Panc1 (cell line): ENCODE results near the gene ARHGDIB. TPM values are rescaled to one million over a fixed set of nuclear protein-coding genes. Genes with fewer than 3 reads are reported as not detected.

ENCODE experiments used
- ATAC-seq: fragments of 200-7000 bp; cut with Tn5 transposase; 2 replicates; pipeline ENCODE4 v1.9.1; 2020; ENCODE audit warnings: mild to moderate bottlenecking, moderate library complexity
- Bru-seq: library from RNA; stranded (reverse); fragments of 400-500 nt; gene quantifications from one replicate; lab custom pipeline; 2021; lab: Mats Ljungman, UMichigan
- BruChase-seq, 2 experiments: library from RNA; stranded (reverse); fragments of 400-500 nt; gene quantifications; one replicate each; lab custom pipeline; 2021; lab: Mats Ljungman, UMichigan
- BruUV-seq: library from RNA; stranded (reverse); fragments of 400-500 nt; replicated peaks from 2 replicates; lab custom pipeline; 2021; lab: Mats Ljungman, UMichigan
- CTCF ChIA-PET: fragments of 300-600 bp; sonication (Branson Sonifier 250); formaldehyde crosslinking; loops from one replicate; lab custom pipeline; 2022; ENCODE audit warnings: antibody characterized with exemption; lab: Charles Lee
- POLR2A ChIA-PET: fragments of 300-600 bp; sonication (Branson Sonifier 250); formaldehyde crosslinking; loops from one replicate; lab custom pipeline; 2022; ENCODE audit warnings: antibody characterized with exemption; lab: Charles Lee
- DNase-seq: peaks from one replicate; pipeline ENCODE4 v3.0.0-alpha.2; 2010; ENCODE audit warnings: low read depth, low spot score
- H3K27ac ChIP-seq: 2 replicates; pipeline ENCODE4 v1.5.1; 2011; ENCODE audit warnings: mild to moderate bottlenecking, low read length, inconsistent platforms
- H3K27me3 ChIP-seq: fragments of 200-500 bp; sonication (Bioruptor generic); 2 replicates; pipeline ENCODE4 v1.6.0; 2014; ENCODE audit warnings: low read length, inconsistent platforms; ENCODE audit not compliant: control insufficient read depth, insufficient read depth
- H3K36me3 ChIP-seq: fragments of 200-500 bp; sonication (Bioruptor generic); 2 replicates; pipeline ENCODE4 v1.5.1; 2014; ENCODE audit warnings: inconsistent platforms, mild to moderate bottlenecking, low read length, moderate library complexity; ENCODE audit not compliant: control insufficient read depth, insufficient read depth
- H3K4me1 ChIP-seq: 2 replicates; pipeline ENCODE4 v1.5.1; 2011; ENCODE audit warnings: inconsistent platforms, mild to moderate bottlenecking, low read length, moderate library complexity; ENCODE audit not compliant: control insufficient read depth, insufficient read depth
- H3K4me3 ChIP-seq, 2 experiments: 2 replicates each; pipeline ENCODE4 v1.5.1; 2011 to 2012; ENCODE audit warnings: low read depth in 2 of 2, low read length in 2 of 2, mild to moderate bottlenecking in 2 of 2, inconsistent platforms in 1 of 2, moderate library complexity in 1 of 2
- H3K9me3 ChIP-seq: fragments of 200-500 bp; sonication (Bioruptor generic); 2 replicates; pipeline ENCODE4 v1.5.1; 2014; ENCODE audit warnings: low read depth, mild to moderate bottlenecking, inconsistent platforms, low read length, moderate library complexity; ENCODE audit not compliant: control insufficient read depth, insufficient read depth
- POLR2AphosphoS5 ChIP-seq: IDR thresholded peaks from 2 replicates; pipeline ENCODE4 v1.6.1; 2012; ENCODE audit warnings: mild to moderate bottlenecking, low read depth, low read length, moderate library complexity
- REST ChIP-seq, 2 experiments: IDR thresholded peaks; 2 replicates each; pipeline ENCODE4 v1.6.1; 2011 to 2012; ENCODE audit warnings: low read depth in 2 of 2, control low read depth in 1 of 2, low read length in 1 of 2, mild to moderate bottlenecking in 1 of 2, moderate library complexity in 1 of 2; ENCODE audit not compliant: insufficient read depth in 1 of 2
- SIN3A ChIP-seq: IDR thresholded peaks from 2 replicates; pipeline ENCODE4 v1.6.1; 2012; ENCODE audit warnings: low read depth, mild to moderate bottlenecking, low read length, moderate library complexity, borderline replicate concordance; ENCODE audit not compliant: insufficient read depth
- TCF7L2 ChIP-seq: IDR thresholded peaks from 2 replicates; pipeline ENCODE4 v1.6.1; 2011; ENCODE audit warnings: mild to moderate bottlenecking, low read depth, low read length, inconsistent platforms
- in situ Hi-C: cut with HindIII; loops from 2 replicates; pipeline ENCODE4 v1.10.0; 2016; ENCODE audit warnings: low sequenced_read_pairs, low pct_unique_long_range_greater_than_20kb
- intact Hi-C: fragments of 100-400 bp; cut with micrococcal nuclease; formaldehyde crosslinking; loops from one replicate; pipeline ENCODE4 v1.10.0; 2022; ENCODE audit not compliant: unreplicated experiment
- long read RNA-seq: library from polyadenylated mRNA; unstranded; transcript quantifications from one replicate; pipeline ENCODE4 v2.0.0, GENCODE V29; 2021; ENCODE audit not compliant: unreplicated experiment
- polyA plus RNA-seq: library from polyadenylated mRNA; unstranded; fragments of >200 nt; gene quantifications from one replicate; pipeline ENCODE4 v1.2.1, GENCODE V29; 2012; ENCODE audit warnings: missing spikeins; ENCODE audit not compliant: insufficient read length
- total RNA-seq: library from RNA; stranded (reverse); gene quantifications from one replicate; pipeline ENCODE4 v1.2.1, GENCODE V29; 2021; ENCODE audit not compliant: unreplicated experiment
- TF ChIP-seq, protein P1 (sequence below): fragments of 450-650 bp; IDR thresholded peaks from 2 replicates; pipeline ENCODE4 v1.5.1; 2017; ENCODE audit warnings: mild to moderate bottlenecking

Gene ARHGDIB
- total RNA-seq (1.6 TPM), Bru-seq, nascent RNA (percentile 17 among the genes with signal in this experiment), BruChase-seq, experiment 1, labeled RNA remaining after a 2-hour chase (percentile 15 among the genes with signal in this experiment), BruChase-seq, experiment 2, labeled RNA remaining after a 6-hour chase (percentile 21 among the genes with signal in this experiment)
- not detected for polyA plus RNA-seq
- long read RNA-seq, partial matches to known transcripts: 0 of 1 reads
- long read RNA-seq, other reads (novel, unspliced or antisense): 0 of 1 reads

DNA sequence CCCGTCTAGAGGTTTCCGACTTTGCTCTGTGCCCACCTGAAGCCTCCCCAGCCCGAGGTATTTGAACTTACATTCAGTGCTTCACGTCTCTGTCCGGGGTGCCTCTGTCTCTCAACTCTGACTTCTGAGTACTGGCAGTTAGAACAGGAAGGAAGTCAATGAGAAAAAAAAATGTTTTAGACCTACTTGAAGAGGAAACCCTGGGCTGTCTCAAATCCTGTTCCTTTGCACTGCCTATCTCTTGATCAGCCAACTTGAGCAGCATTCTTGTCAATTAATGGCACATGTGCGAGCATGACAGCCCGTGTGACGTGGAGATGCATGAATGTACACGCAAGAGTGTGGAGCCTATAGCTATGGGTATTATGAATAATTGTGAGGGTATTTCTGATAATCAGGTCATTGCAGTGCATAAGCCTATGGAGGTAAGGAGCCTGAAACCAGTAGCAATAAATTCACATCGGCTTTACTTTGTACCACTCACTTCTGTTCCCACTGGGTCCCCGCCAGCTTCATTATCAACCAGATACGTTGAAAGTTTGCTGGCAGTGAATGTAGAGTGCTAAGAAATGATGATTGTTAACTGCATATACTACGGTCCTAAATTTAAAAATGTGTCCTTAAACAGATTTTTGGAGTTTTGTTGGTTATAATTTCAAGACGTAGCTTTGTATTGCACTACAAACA, at the start of gene ARHGDIB:
TSS of gene ARHGDIB (minus strand) at position 136 of the 687 bp plus-strand sequence. CDS start 10,889 bp downstream, outside the sequence.
- H3K27me3 ChIP-seq: no peaks in the 10 kb centered on the region
- H3K36me3 ChIP-seq: no peaks in the 10 kb centered on the region
- no TSS peak for BruUV-seq
- CTCF ChIA-PET: no interaction called here
- no peak within 1 kb of the TSS for H3K27ac ChIP-seq
- no peaks in the 10 kb centered on the region for H3K4me1 ChIP-seq
- TF ChIP-seq TCF7L2: no peak
- no peak for TF ChIP-seq REST (IDR thresholded peaks at IDR 0.05; ENCODE audit: insufficient read depth in 1 of 2, low read depth in 2 of 2, low read length in 1 of 2)
- TF ChIP-seq, protein P1, sequence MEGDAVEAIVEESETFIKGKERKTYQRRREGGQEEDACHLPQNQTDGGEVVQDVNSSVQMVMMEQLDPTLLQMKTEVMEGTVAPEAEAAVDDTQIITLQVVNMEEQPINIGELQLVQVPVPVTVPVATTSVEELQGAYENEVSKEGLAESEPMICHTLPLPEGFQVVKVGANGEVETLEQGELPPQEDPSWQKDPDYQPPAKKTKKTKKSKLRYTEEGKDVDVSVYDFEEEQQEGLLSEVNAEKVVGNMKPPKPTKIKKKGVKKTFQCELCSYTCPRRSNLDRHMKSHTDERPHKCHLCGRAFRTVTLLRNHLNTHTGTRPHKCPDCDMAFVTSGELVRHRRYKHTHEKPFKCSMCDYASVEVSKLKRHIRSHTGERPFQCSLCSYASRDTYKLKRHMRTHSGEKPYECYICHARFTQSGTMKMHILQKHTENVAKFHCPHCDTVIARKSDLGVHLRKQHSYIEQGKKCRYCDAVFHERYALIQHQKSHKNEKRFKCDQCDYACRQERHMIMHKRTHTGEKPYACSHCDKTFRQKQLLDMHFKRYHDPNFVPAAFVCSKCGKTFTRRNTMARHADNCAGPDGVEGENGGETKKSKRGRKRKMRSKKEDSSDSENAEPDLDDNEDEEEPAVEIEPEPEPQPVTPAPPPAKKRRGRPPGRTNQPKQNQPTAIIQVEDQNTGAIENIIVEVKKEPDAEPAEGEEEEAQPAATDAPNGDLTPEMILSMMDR: no peak
- TF ChIP-seq POLR2AphosphoS5: no peak
- TF ChIP-seq SIN3A: no peak
- POLR2A ChIA-PET: no interaction called here
- in situ Hi-C loops: no loop called here
- DNase-seq: no peak
- intact Hi-C loops: no loop called here
- H3K9me3 ChIP-seq: no peaks in the 10 kb centered on the region
- ATAC-seq: no peak
- H3K4me3 ChIP-seq: peak within 1 kb of the TSS in 1 of 2 experiments; percentile 22; a peak in 1 of 4 replicates

DNA sequence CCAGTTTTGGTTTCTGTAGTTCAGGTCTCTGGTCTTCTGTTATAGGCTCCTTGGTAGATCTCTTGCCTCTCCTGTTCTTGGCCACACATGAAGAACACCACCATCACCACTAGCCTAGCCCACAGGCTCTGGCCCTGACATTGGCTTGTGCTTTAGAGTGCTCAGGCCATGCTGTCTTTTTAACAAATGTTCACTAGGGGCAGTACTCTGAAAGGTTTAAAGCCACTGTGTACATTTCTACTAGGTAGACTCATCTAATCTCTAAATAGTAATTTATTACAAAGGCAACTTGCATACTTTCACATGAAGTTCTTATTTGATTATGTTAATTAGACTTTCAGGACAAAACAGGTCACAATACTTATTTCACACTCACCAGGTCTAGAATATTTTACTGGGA, 49.8 kb upstream of the ARHGDIB start:
- H3K36me3 ChIP-seq: no peaks in the 10 kb centered on the region
- intact Hi-C loops (no loop called here), in situ Hi-C loops (no loop called here)
- no peak overlapping the region for H3K4me3 ChIP-seq
- H3K27me3 ChIP-seq: no peaks in the 10 kb centered on the region
- CTCF ChIA-PET: no interaction called here
- TF ChIP-seq, protein P1: peak; percentile 22; the same call in 1 of the 2 replicates
- TF ChIP-seq SIN3A: no peak
- H3K4me1 ChIP-seq: no peaks in the 10 kb centered on the region
- no peak for DNase-seq
- H3K27ac ChIP-seq: no peak overlapping the region
- no peak for ATAC-seq
- POLR2A ChIA-PET: no interaction called here
- BruUV-seq: no TSS peak
- H3K9me3 ChIP-seq: no peaks in the 10 kb centered on the region
